GM23338 (cell line): ENCODE results near the gene PLIN5. TPM values are rescaled to one million over a fixed set of nuclear protein-coding genes. Genes with fewer than 3 reads are reported as not detected.

ENCODE experiments used
- ATAC-seq: fragments of 200-7000 bp; cut with Tn5 transposase; 3 replicates; pipeline ENCODE4 v1.9.1; 2020
- DNase-seq: peaks from one replicate; pipeline ENCODE4 v3.0.0-alpha.2; 2015; ENCODE audit warnings: low spot score
- H2AFZ ChIP-seq: fragments of 200-600 bp; sonication (generic); 2 replicates; pipeline ENCODE4 v1.8.0; 2016; ENCODE audit warnings: antibody characterized with exemption, mild to moderate bottlenecking, moderate library complexity
- H3F3A ChIP-seq: fragments of 200-600 bp; sonication (generic); replicated peaks from 2 replicates; pipeline ENCODE4 v1.8.0; 2017; ENCODE audit warnings: antibody characterized with exemption, mixed run types, low read depth
- H3K27ac ChIP-seq: fragments of 200-600 bp; sonication (generic); 2 replicates; pipeline ENCODE4 v1.6.1; 2016; ENCODE audit warnings: low read depth
- H3K27me3 ChIP-seq: fragments of 200-600 bp; sonication (generic); 2 replicates; pipeline ENCODE4 v1.8.0; 2016; ENCODE audit warnings: mild to moderate bottlenecking, mixed run types, moderate library complexity; ENCODE audit not compliant: insufficient read depth
- H3K36me3 ChIP-seq: fragments of 200-600 bp; sonication (generic); 2 replicates; pipeline ENCODE4 v1.8.0; 2016; ENCODE audit warnings: mild to moderate bottlenecking; ENCODE audit not compliant: insufficient read depth
- H3K4me1 ChIP-seq: fragments of 200-600 bp; sonication (generic); 2 replicates; pipeline ENCODE4 v1.8.0; 2016; ENCODE audit warnings: mild to moderate bottlenecking, moderate library complexity; ENCODE audit not compliant: insufficient read depth
- H3K4me2 ChIP-seq: fragments of 200-600 bp; sonication (generic); 2 replicates; pipeline ENCODE4 v1.7.1; 2017; ENCODE audit warnings: mixed run types
- H3K4me3 ChIP-seq: fragments of 200-600 bp; sonication (generic); 2 replicates; pipeline ENCODE4 v1.6.1; 2016; ENCODE audit warnings: mixed run types
- H3K79me2 ChIP-seq: fragments of 200-600 bp; sonication (generic); replicated peaks from 2 replicates; pipeline ENCODE4 v1.8.0; 2017; ENCODE audit warnings: mild to moderate bottlenecking; ENCODE audit not compliant: insufficient read depth
- H3K9me2 ChIP-seq: fragments of 200-600 bp; sonication (generic); 2 replicates; pipeline ENCODE4 v1.8.0; 2017; ENCODE audit not compliant: insufficient read depth
- H4K20me1 ChIP-seq: fragments of 200-600 bp; sonication (generic); replicated peaks from 2 replicates; pipeline ENCODE4 v1.8.0; 2017; ENCODE audit warnings: mild to moderate bottlenecking; ENCODE audit not compliant: insufficient read depth
- H3K27ac Mint-ChIP-seq: 2 replicates; pipeline ENCODE4 v1.8.0; 2020; ENCODE audit warnings: inconsistent platforms, mild to moderate bottlenecking, moderate library complexity, mixed read lengths
- H3K27me3 Mint-ChIP-seq: 3 replicates; pipeline ENCODE4 v1.8.0; 2022; ENCODE audit warnings: low read depth, mild to moderate bottlenecking, moderate library complexity, mixed read lengths, inconsistent platforms; ENCODE audit not compliant: insufficient read depth, poor library complexity
- H3K36me3 Mint-ChIP-seq: 3 replicates; pipeline ENCODE4 v1.8.0; 2021; ENCODE audit warnings: low read depth, mild to moderate bottlenecking, inconsistent platforms, moderate library complexity, mixed read lengths
- H3K4me1 Mint-ChIP-seq: 3 replicates; pipeline ENCODE4 v1.8.0; 2020; ENCODE audit warnings: mild to moderate bottlenecking, inconsistent platforms, mixed read lengths
- H3K4me3 Mint-ChIP-seq: 3 replicates; pipeline ENCODE4 v1.8.0; 2021; ENCODE audit warnings: moderate library complexity, mild to moderate bottlenecking, inconsistent platforms, mixed read lengths
- H3K9me3 Mint-ChIP-seq: 3 replicates; pipeline ENCODE4 v1.8.0; 2020; ENCODE audit warnings: moderate library complexity, mild to moderate bottlenecking, inconsistent platforms, mixed read lengths
- CREB1 ChIP-seq: fragments of 250-450 bp; sonication (Bioruptor Pico); IDR thresholded peaks from 2 replicates; pipeline ENCODE4 v1.5.0; 2020; ENCODE audit warnings: low read depth, mild to moderate bottlenecking, moderate library complexity
- EZH2 ChIP-seq: fragments of 200-600 bp; sonication (generic); IDR thresholded peaks from one replicate; pipeline ENCODE4 v1.8.0; 2017; ENCODE audit warnings: antibody characterized with exemption, mild to moderate bottlenecking, low read depth; ENCODE audit not compliant: unreplicated experiment
- EZH2phosphoT487 ChIP-seq: fragments of 200-600 bp; sonication (generic); IDR thresholded peaks from one replicate; pipeline ENCODE4 v1.8.1; 2018; ENCODE audit warnings: antibody characterized with exemption; ENCODE audit not compliant: unreplicated experiment
- JUNB ChIP-seq: IDR thresholded peaks from one replicate; pipeline ENCODE4 v1.6.1; 2016; ENCODE audit warnings: antibody characterized with exemption; ENCODE audit not compliant: unreplicated experiment
- NANOG ChIP-seq: IDR thresholded peaks from 2 replicates; pipeline ENCODE4 v1.6.1; 2016; ENCODE audit warnings: antibody characterized with exemption, borderline replicate concordance
- POLR2AphosphoS5 ChIP-seq: IDR thresholded peaks from 2 replicates; pipeline ENCODE4 v1.6.1; 2016; ENCODE audit warnings: antibody characterized with exemption, low read depth
- STAT1 ChIP-seq: IDR thresholded peaks from one replicate; pipeline ENCODE4 v1.6.1; 2016; ENCODE audit warnings: antibody characterized with exemption; ENCODE audit not compliant: unreplicated experiment
- ZNF114 ChIP-seq: fragments of 250-450 bp; sonication (Bioruptor Pico); IDR thresholded peaks from 2 replicates; pipeline ENCODE4 v1.5.0; 2020; ENCODE audit warnings: mild to moderate bottlenecking, moderate library complexity
- ZNF331 ChIP-seq: fragments of 250-450 bp; sonication (Bioruptor Pico); IDR thresholded peaks from 2 replicates; pipeline ENCODE4 v1.5.0; 2020; ENCODE audit warnings: low read depth, mild to moderate bottlenecking, moderate library complexity
- ZNF462 ChIP-seq: fragments of 250-450 bp; sonication (Bioruptor Pico); IDR thresholded peaks from 2 replicates; pipeline ENCODE4 v1.5.0; 2020; ENCODE audit warnings: mild to moderate bottlenecking, moderate library complexity
- polyA plus RNA-seq: library from polyadenylated mRNA; unstranded; fragments of >200 nt; fragmentation: Nextera tagmentation; extraction: Ambion mirVana; gene quantifications from 2 replicates; pipeline ENCODE4 v1.2.1, GENCODE V29; 2016
- total RNA-seq: library from RNA; depleted of rRNA; stranded (reverse); fragments of >200 nt; shearing (Covaris generic); gene quantifications from 2 replicates; pipeline ENCODE4 v1.2.3, GENCODE V29; 2014
- TF ChIP-seq, protein P1 (sequence below): IDR thresholded peaks from one replicate; pipeline ENCODE4 v1.6.1; 2018; ENCODE audit warnings: antibody characterized with exemption; ENCODE audit not compliant: unreplicated experiment
- TF ChIP-seq, protein P2 (sequence below): IDR thresholded peaks from 2 replicates; pipeline ENCODE4 v1.6.1; 2016; ENCODE audit warnings: antibody characterized with exemption
- TF ChIP-seq, protein P3 (sequence below), 2 experiments: fragments of 200-600 bp in 1 of 2; sonication (generic) in 1 of 2; conservative IDR thresholded peaks; 2 replicates each; pipeline versions ENCODE4 v1.5.1 to v1.6.1; 2016 to 2017; ENCODE audit warnings: antibody characterized with exemption in 2 of 2, low read depth in 2 of 2, mild to moderate bottlenecking in 2 of 2, moderate library complexity in 1 of 2

PLIN5 gene
- total and polyA plus RNA-seq, 2 experiments from 2014 or later: 1.9 to 3.5 TPM

- H3K36me3 Mint-ChIP-seq: no peaks in the 10 kb centered on the region
Measured at GRCh38 chr19:4533835-4534424, 1.1 kb downstream of the PLIN5 start.

More at GRCh38 chr19:4533835-4534424, 1.1 kb downstream of the PLIN5 start:
- H3K4me3 ChIP-seq: no peak overlapping the region
- no peaks in the 10 kb centered on the region for H3K36me3 ChIP-seq
- H2AFZ ChIP-seq: no peak overlapping the region
- H3K79me2 ChIP-seq: no peaks in the 10 kb centered on the region
- Mint-ChIP-seq H3K9me3 (no peaks in the 10 kb centered on the region), H3K4me1 (no peaks in the 10 kb centered on the region; the same call in 2 of the 3 replicates), H3K27ac (no peak overlapping the region), H3K27me3 (peaks cover 17% of the 10 kb centered on the region), H3K4me3 (no peak overlapping the region)
- H3F3A ChIP-seq: peaks cover 6% of the 10 kb centered on the region; the same call in 1 of the 2 replicates
- no peak overlapping the region for H3K4me2 ChIP-seq
- peaks cover 17% of the 10 kb centered on the region for H3K27me3 ChIP-seq
- H3K9me2 ChIP-seq: no peaks in the 10 kb centered on the region
- no peak overlapping the region for H3K27ac ChIP-seq
- no peak for ATAC-seq
- DNase-seq: no peak
- H3K4me1 ChIP-seq: no peaks in the 10 kb centered on the region; the same call in 1 of the 2 replicates
- H4K20me1 ChIP-seq: no peaks in the 10 kb centered on the region; the same call in 1 of the 2 replicates
- TF ChIP-seq ZNF114 (CRISPR knock-in tag) (no peak), ZNF462 (no peak), NANOG (no peak), POLR2AphosphoS5 (no peak), EZH2phosphoT487 (no peak), STAT1 (no peak), JUNB (no peak), CREB1 (CRISPR knock-in tag) (no peak), ZNF331 (CRISPR knock-in tag) (no peak), EZH2 (no peak)
- TF ChIP-seq, protein P1, sequence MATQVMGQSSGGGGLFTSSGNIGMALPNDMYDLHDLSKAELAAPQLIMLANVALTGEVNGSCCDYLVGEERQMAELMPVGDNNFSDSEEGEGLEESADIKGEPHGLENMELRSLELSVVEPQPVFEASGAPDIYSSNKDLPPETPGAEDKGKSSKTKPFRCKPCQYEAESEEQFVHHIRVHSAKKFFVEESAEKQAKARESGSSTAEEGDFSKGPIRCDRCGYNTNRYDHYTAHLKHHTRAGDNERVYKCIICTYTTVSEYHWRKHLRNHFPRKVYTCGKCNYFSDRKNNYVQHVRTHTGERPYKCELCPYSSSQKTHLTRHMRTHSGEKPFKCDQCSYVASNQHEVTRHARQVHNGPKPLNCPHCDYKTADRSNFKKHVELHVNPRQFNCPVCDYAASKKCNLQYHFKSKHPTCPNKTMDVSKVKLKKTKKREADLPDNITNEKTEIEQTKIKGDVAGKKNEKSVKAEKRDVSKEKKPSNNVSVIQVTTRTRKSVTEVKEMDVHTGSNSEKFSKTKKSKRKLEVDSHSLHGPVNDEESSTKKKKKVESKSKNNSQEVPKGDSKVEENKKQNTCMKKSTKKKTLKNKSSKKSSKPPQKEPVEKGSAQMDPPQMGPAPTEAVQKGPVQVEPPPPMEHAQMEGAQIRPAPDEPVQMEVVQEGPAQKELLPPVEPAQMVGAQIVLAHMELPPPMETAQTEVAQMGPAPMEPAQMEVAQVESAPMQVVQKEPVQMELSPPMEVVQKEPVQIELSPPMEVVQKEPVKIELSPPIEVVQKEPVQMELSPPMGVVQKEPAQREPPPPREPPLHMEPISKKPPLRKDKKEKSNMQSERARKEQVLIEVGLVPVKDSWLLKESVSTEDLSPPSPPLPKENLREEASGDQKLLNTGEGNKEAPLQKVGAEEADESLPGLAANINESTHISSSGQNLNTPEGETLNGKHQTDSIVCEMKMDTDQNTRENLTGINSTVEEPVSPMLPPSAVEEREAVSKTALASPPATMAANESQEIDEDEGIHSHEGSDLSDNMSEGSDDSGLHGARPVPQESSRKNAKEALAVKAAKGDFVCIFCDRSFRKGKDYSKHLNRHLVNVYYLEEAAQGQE: no peak
- TF ChIP-seq, protein P2, sequence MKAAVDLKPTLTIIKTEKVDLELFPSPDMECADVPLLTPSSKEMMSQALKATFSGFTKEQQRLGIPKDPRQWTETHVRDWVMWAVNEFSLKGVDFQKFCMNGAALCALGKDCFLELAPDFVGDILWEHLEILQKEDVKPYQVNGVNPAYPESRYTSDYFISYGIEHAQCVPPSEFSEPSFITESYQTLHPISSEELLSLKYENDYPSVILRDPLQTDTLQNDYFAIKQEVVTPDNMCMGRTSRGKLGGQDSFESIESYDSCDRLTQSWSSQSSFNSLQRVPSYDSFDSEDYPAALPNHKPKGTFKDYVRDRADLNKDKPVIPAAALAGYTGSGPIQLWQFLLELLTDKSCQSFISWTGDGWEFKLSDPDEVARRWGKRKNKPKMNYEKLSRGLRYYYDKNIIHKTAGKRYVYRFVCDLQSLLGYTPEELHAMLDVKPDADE: no peak
- TF ChIP-seq, protein P3, sequence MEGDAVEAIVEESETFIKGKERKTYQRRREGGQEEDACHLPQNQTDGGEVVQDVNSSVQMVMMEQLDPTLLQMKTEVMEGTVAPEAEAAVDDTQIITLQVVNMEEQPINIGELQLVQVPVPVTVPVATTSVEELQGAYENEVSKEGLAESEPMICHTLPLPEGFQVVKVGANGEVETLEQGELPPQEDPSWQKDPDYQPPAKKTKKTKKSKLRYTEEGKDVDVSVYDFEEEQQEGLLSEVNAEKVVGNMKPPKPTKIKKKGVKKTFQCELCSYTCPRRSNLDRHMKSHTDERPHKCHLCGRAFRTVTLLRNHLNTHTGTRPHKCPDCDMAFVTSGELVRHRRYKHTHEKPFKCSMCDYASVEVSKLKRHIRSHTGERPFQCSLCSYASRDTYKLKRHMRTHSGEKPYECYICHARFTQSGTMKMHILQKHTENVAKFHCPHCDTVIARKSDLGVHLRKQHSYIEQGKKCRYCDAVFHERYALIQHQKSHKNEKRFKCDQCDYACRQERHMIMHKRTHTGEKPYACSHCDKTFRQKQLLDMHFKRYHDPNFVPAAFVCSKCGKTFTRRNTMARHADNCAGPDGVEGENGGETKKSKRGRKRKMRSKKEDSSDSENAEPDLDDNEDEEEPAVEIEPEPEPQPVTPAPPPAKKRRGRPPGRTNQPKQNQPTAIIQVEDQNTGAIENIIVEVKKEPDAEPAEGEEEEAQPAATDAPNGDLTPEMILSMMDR (conservative IDR thresholded peaks at IDR 0.05; ENCODE audit: low read depth in 2 of 2): no peak
